ENCODE results near the gene PHLDB3.

Gene PHLDB3

DNA sequence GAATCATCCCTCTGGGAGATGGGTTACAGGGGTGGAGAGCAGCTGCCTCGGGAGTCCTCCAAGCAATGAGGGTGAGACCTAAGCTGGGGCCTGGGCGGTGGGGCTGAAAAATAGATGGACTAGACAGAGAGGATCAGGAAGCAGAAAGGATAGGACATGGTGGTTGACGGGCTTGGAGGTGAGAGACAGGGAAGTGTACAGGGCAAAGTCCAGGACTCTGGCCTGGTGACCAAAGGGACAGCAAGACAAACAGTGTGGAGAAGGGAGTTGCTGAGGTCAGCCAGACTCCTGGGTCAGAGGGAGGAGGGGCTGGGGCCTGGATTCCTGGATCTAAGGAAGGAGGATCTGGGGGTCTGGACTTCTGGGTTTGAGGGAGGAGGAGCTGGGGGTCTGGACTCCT is 5.5 kb downstream of the PHLDB3 start:
- no peak overlapping the region for H2BK120ac ChIP-seq (ENCODE audit: low read depth, low read length)
- H3K36me3 ChIP-seq (ENCODE audit: control insufficient read depth, insufficient read depth, low read length) = no peaks in the 10 kb centered on the region
- H3K4me2 ChIP-seq (ENCODE audit: low read length) = no peak overlapping the region
- H4K5ac ChIP-seq (ENCODE audit: low read length) = no peak overlapping the region
- no peak overlapping the region for H3K4ac ChIP-seq (ENCODE audit: low read depth, low read length)
- H3K56ac ChIP-seq (ENCODE audit: low read length) = no peak overlapping the region
- H3K4me3 ChIP-seq (ENCODE audit: low read length) = no peak overlapping the region
- peaks cover 2% of the 10 kb centered on the region for H3K4me1 ChIP-seq (ENCODE audit: control insufficient read depth, low read depth, low read length)
- H3K27me3 ChIP-seq (ENCODE audit: insufficient read depth, low read length, poor library complexity) = peaks cover 4% of the 10 kb centered on the region
- H4K8ac ChIP-seq (ENCODE audit: low read depth, low read length) = no peak overlapping the region
- no peaks in the 10 kb centered on the region for H3K79me2 ChIP-seq (ENCODE audit: control insufficient read depth, insufficient read depth, low read length)
- H3K23ac ChIP-seq (ENCODE audit: low read length) = no peak overlapping the region
- DNase-seq = no peak
- H2BK15ac ChIP-seq (replicated peaks; ENCODE audit: low read depth) = no peak overlapping the region
- H3K9ac ChIP-seq (ENCODE audit: low read length) = no peak overlapping the region
- no CpG with 5 or more reads among the region's 3 CpGs for WGBS (ENCODE audit: extremely low coverage, insufficient coverage, low lambda C conversion rate)
- no peak overlapping the region for H3K27ac ChIP-seq (ENCODE audit: low read depth, low read length)
- H2BK5ac ChIP-seq (ENCODE audit: low read length) = no peak overlapping the region
- no peak overlapping the region for H3K18ac ChIP-seq (ENCODE audit: low read length)
- H3K79me1 ChIP-seq (ENCODE audit: low read length) = no peaks in the 10 kb centered on the region
- no peak overlapping the region for H2AK5ac ChIP-seq (ENCODE audit: low read length)

DNA sequence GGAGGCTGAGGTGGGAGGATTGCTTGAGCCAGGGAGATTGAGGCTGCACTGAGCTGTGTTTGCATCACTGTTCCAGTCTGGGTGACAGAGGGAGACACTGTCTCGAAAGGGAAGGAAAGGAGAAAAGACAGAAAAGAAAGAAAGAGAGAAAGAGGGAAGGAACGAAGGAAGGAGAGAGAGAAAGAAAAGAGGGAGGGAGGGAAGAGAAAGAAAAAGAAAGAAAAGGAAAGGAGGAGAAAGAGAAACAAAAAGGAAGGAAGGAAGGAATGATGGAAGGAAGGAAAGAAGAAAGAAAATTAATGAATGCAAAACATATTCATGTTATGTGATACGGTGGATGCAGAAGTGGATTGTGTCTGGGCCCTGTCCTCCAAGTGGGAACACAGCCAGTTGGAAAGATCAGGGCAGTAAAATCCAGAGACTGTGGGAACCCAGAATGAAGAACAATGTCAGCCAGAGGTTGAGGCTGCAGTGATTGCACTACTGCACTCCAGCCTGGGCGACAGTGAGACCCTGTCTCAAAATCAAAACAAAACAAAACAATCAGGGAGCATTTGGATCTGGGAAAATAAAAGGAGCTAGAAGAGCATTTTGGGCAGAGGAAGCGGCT is 6.2 kb downstream of the PHLDB3 start:
- peaks cover 4% of the 10 kb centered on the region for H3K27me3 ChIP-seq (ENCODE audit: insufficient read depth, low read length, poor library complexity)
- H3K4me1 ChIP-seq (ENCODE audit: control insufficient read depth, low read depth, low read length) = peaks cover 2% of the 10 kb centered on the region
- H3K4me2 ChIP-seq (ENCODE audit: low read length) = no peak overlapping the region
- H2BK5ac ChIP-seq (ENCODE audit: low read length) = no peak overlapping the region
- no peaks in the 10 kb centered on the region for H3K79me2 ChIP-seq (ENCODE audit: control insufficient read depth, insufficient read depth, low read length)
- no peaks in the 10 kb centered on the region for H3K36me3 ChIP-seq (ENCODE audit: control insufficient read depth, insufficient read depth, low read length)
- H3K23ac ChIP-seq (ENCODE audit: low read length) = no peak overlapping the region
- H3K56ac ChIP-seq (ENCODE audit: low read length) = no peak overlapping the region
- H2AK5ac ChIP-seq (ENCODE audit: low read length) = no peak overlapping the region
- no peak overlapping the region for H4K5ac ChIP-seq (ENCODE audit: low read length)
- H2BK15ac ChIP-seq (replicated peaks; ENCODE audit: low read depth) = no peak overlapping the region
- H3K9ac ChIP-seq (ENCODE audit: low read length) = no peak overlapping the region
- 100% methylated on average over 1 of the region's 5 CpGs for WGBS (ENCODE audit: extremely low coverage, insufficient coverage, low lambda C conversion rate)
- H3K79me1 ChIP-seq (ENCODE audit: low read length) = no peaks in the 10 kb centered on the region
- no peak overlapping the region for H4K8ac ChIP-seq (ENCODE audit: low read depth, low read length)
- H2BK120ac ChIP-seq (ENCODE audit: low read depth, low read length) = no peak overlapping the region
- no peak overlapping the region for H3K18ac ChIP-seq (ENCODE audit: low read length)
- H3K4ac ChIP-seq (ENCODE audit: low read depth, low read length) = no peak overlapping the region
- no peak for DNase-seq
- no peak overlapping the region for H3K4me3 ChIP-seq (ENCODE audit: low read length)
- H3K27ac ChIP-seq (ENCODE audit: low read depth, low read length) = no peak overlapping the region

DNA sequence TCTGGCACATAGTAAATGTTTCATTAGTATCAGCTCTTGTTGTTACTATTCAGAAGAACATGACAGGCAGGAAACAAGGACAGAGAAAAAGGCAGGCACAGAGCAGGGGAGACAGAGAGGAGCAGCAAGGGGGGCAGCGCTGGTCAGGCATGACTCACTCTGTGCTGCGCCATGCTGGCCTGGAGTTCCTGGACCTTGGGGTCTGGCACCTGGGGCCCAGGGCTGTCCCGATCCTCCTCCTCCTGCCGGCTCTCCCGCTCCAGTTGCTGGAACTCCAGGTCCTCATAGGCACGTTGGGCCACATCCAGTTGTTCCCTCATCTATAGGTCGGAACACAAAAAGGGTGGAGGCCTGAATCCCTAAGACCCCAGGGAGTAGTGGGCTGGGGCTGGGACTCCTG is 7.6 kb downstream of the PHLDB3 start:
- Histone ChIP-seq H3K4me1 (ENCODE audit: control insufficient read depth, low read depth, low read length) (peaks cover 2% of the 10 kb centered on the region), H3K4me2 (ENCODE audit: low read length) (no peak overlapping the region), H3K79me1 (ENCODE audit: low read length) (no peaks in the 10 kb centered on the region), H3K36me3 (ENCODE audit: control insufficient read depth, insufficient read depth, low read length) (no peaks in the 10 kb centered on the region), H2BK15ac (replicated peaks; ENCODE audit: low read depth) (no peak overlapping the region), H2AK5ac (ENCODE audit: low read length) (no peak overlapping the region), H3K4ac (ENCODE audit: low read depth, low read length) (no peak overlapping the region), H3K18ac (ENCODE audit: low read length) (no peak overlapping the region), H3K27ac (ENCODE audit: low read depth, low read length) (no peak overlapping the region), H3K27me3 (ENCODE audit: insufficient read depth, low read length, poor library complexity) (no peaks in the 10 kb centered on the region), H2BK120ac (ENCODE audit: low read depth, low read length) (no peak overlapping the region), H4K5ac (ENCODE audit: low read length) (no peak overlapping the region), H3K23ac (ENCODE audit: low read length) (no peak overlapping the region), H2BK5ac (ENCODE audit: low read length) (no peak overlapping the region), H4K8ac (ENCODE audit: low read depth, low read length) (no peak overlapping the region), H3K9ac (ENCODE audit: low read length) (no peak overlapping the region), H3K56ac (ENCODE audit: low read length) (no peak overlapping the region), H3K4me3 (ENCODE audit: low read length) (no peak overlapping the region), H3K79me2 (ENCODE audit: control insufficient read depth, insufficient read depth, low read length) (no peaks in the 10 kb centered on the region)
- no peak for DNase-seq
- no CpG with 5 or more reads among the region's 7 CpGs for WGBS (ENCODE audit: extremely low coverage, insufficient coverage, low lambda C conversion rate)

DNA sequence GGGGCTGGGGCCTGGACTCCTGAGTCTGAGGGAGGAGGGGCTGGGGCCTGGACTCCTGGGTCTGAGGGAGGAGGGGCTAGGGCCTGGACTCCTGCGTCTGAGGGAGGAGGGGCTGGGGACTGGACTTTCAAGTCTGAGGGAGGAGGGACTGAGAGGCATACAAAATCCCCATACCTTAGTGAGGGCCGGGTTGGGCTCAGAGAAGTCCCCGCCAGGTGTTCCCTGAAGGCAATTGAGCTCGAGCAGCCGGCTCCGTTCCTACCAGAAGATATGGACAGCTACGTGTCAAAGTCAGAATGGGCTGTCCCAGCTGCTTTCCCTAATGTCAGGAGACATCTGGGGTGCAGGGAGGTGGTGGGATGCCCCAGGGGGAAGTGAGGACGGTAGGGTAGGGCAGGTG is 9.5 kb downstream of the PHLDB3 start:
- H3K4ac ChIP-seq (ENCODE audit: low read depth, low read length) = no peak overlapping the region
- H4K5ac ChIP-seq (ENCODE audit: low read length) = no peak overlapping the region
- H3K56ac ChIP-seq (ENCODE audit: low read length) = no peak overlapping the region
- H3K27ac ChIP-seq (ENCODE audit: low read depth, low read length) = no peak overlapping the region
- no peak overlapping the region for H2BK120ac ChIP-seq (ENCODE audit: low read depth, low read length)
- no peak overlapping the region for H3K18ac ChIP-seq (ENCODE audit: low read length)
- no peaks in the 10 kb centered on the region for H3K36me3 ChIP-seq (ENCODE audit: control insufficient read depth, insufficient read depth, low read length)
- no peak overlapping the region for H2BK15ac ChIP-seq (replicated peaks; ENCODE audit: low read depth)
- no peak overlapping the region for H2BK5ac ChIP-seq (ENCODE audit: low read length)
- H3K4me1 ChIP-seq (ENCODE audit: control insufficient read depth, low read depth, low read length) = no peaks in the 10 kb centered on the region
- H3K27me3 ChIP-seq (ENCODE audit: insufficient read depth, low read length, poor library complexity) = no peaks in the 10 kb centered on the region
- DNase-seq = no peak
- no peak overlapping the region for H2AK5ac ChIP-seq (ENCODE audit: low read length)
- no peak overlapping the region for H3K4me3 ChIP-seq (ENCODE audit: low read length)
- no peak overlapping the region for H3K4me2 ChIP-seq (ENCODE audit: low read length)
- no peaks in the 10 kb centered on the region for H3K79me1 ChIP-seq (ENCODE audit: low read length)
- H3K9ac ChIP-seq (ENCODE audit: low read length) = no peak overlapping the region
- no peaks in the 10 kb centered on the region for H3K79me2 ChIP-seq (ENCODE audit: control insufficient read depth, insufficient read depth, low read length)
- no peak overlapping the region for H3K23ac ChIP-seq (ENCODE audit: low read length)
- no peak overlapping the region for H4K8ac ChIP-seq (ENCODE audit: low read depth, low read length)
- no CpG with 5 or more reads among the region's 8 CpGs for WGBS (ENCODE audit: extremely low coverage, insufficient coverage, low lambda C conversion rate)

DNA sequence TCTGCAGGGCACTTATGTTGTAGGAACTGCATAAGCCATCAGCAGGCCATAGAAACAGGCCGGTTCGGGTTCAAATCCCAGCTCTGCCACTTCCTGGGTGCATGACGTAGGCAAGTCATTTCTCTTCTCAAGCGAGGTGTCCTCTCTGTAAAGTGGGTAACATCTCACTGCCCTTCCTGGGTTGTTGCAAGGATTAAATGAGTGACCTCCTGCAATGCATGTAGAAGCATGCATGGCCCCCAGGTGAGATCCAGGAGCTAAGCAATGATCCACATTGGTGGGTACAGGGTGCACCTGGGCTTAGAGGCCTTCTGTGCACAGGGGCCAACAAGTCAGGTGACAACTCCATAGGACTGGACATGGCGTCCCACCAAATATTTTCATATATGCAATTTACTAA is 13.8 kb downstream of the PHLDB3 start:
- WGBS (ENCODE audit: extremely low coverage, insufficient coverage, low lambda C conversion rate) = no CpG with 5 or more reads among the region's 5 CpGs
- no peak overlapping the region for H3K4me2 ChIP-seq (ENCODE audit: low read length)
- no peak overlapping the region for H4K8ac ChIP-seq (ENCODE audit: low read depth, low read length)
- no peak overlapping the region for H3K56ac ChIP-seq (ENCODE audit: low read length)
- H3K79me1 ChIP-seq (ENCODE audit: low read length) = no peaks in the 10 kb centered on the region
- H2BK120ac ChIP-seq (ENCODE audit: low read depth, low read length) = no peak overlapping the region
- H2BK15ac ChIP-seq (replicated peaks; ENCODE audit: low read depth) = no peak overlapping the region
- H3K36me3 ChIP-seq (ENCODE audit: control insufficient read depth, insufficient read depth, low read length) = no peaks in the 10 kb centered on the region
- no peak overlapping the region for H3K4ac ChIP-seq (ENCODE audit: low read depth, low read length)
- H3K27me3 ChIP-seq (ENCODE audit: insufficient read depth, low read length, poor library complexity) = no peaks in the 10 kb centered on the region
- no peaks in the 10 kb centered on the region for H3K79me2 ChIP-seq (ENCODE audit: control insufficient read depth, insufficient read depth, low read length)
- H4K5ac ChIP-seq (ENCODE audit: low read length) = no peak overlapping the region
- no peak for DNase-seq
- no peak overlapping the region for H3K23ac ChIP-seq (ENCODE audit: low read length)
- H3K27ac ChIP-seq (ENCODE audit: low read depth, low read length) = no peak overlapping the region
- no peak overlapping the region for H3K9ac ChIP-seq (ENCODE audit: low read length)
- H2BK5ac ChIP-seq (ENCODE audit: low read length) = no peak overlapping the region
- H3K4me3 ChIP-seq (ENCODE audit: low read length) = no peak overlapping the region
- H3K4me1 ChIP-seq (ENCODE audit: control insufficient read depth, low read depth, low read length) = no peaks in the 10 kb centered on the region
- no peak overlapping the region for H2AK5ac ChIP-seq (ENCODE audit: low read length)
- H3K18ac ChIP-seq (ENCODE audit: low read length) = no peak overlapping the region

DNA sequence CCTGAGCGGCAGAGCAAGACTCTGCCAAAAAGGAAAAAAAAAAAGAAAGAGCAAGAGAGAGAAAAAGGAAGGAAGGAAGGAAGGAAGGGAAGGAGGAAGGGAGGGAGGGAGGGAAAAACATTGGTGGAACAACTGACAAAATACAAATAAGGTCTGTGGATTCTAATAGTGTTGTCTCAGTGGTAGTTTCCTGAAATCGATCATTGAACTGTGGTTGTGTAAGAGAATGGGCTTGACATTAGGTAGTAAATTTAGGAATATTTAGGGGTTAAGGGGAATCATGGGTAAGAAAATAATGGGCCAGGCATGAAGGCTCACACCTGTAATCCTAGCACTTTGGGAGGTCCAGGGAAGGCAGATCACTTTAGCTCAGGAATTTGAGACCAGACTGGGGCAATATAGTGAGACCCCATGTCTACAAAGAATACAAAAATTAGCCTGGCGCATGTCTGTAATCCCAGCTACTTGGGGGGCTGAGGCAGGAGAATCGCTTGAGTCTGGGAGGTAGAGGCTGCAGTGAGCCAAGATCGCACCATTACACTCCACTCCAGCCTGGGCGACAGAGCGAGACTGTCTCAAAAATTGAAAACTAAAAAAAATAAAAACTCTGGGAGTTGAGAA is 14.5 kb downstream of the PHLDB3 start:
- no peak overlapping the region for H2BK5ac ChIP-seq (ENCODE audit: low read length)
- H3K4me2 ChIP-seq (ENCODE audit: low read length) = no peak overlapping the region
- H3K23ac ChIP-seq (ENCODE audit: low read length) = no peak overlapping the region
- 100% methylated on average over 1 of the region's 7 CpGs for WGBS (ENCODE audit: extremely low coverage, insufficient coverage, low lambda C conversion rate)
- H3K18ac ChIP-seq (ENCODE audit: low read length) = no peak overlapping the region
- H3K4ac ChIP-seq (ENCODE audit: low read depth, low read length) = no peak overlapping the region
- no peak overlapping the region for H4K5ac ChIP-seq (ENCODE audit: low read length)
- DNase-seq = no peak
- H2AK5ac ChIP-seq (ENCODE audit: low read length) = no peak overlapping the region
- H2BK120ac ChIP-seq (ENCODE audit: low read depth, low read length) = no peak overlapping the region
- no peaks in the 10 kb centered on the region for H3K79me2 ChIP-seq (ENCODE audit: control insufficient read depth, insufficient read depth, low read length)
- H3K4me3 ChIP-seq (ENCODE audit: low read length) = no peak overlapping the region
- no peak overlapping the region for H3K27ac ChIP-seq (ENCODE audit: low read depth, low read length)
- H2BK15ac ChIP-seq (replicated peaks; ENCODE audit: low read depth) = no peak overlapping the region
- no peaks in the 10 kb centered on the region for H3K79me1 ChIP-seq (ENCODE audit: low read length)
- H4K8ac ChIP-seq (ENCODE audit: low read depth, low read length) = no peak overlapping the region
- H3K27me3 ChIP-seq (ENCODE audit: insufficient read depth, low read length, poor library complexity) = no peaks in the 10 kb centered on the region
- no peak overlapping the region for H3K56ac ChIP-seq (ENCODE audit: low read length)
- no peaks in the 10 kb centered on the region for H3K36me3 ChIP-seq (ENCODE audit: control insufficient read depth, insufficient read depth, low read length)
- H3K4me1 ChIP-seq (ENCODE audit: control insufficient read depth, low read depth, low read length) = no peaks in the 10 kb centered on the region
- no peak overlapping the region for H3K9ac ChIP-seq (ENCODE audit: low read length)

All from mesendoderm (in vitro differentiated cells).